GM18526 (cell line): ENCODE results near the gene WNT8B.

Experiments used
- POLR2A ChIP-seq: IDR thresholded peaks from 3 replicates; pipeline ENCODE4 v1.6.1; 2011; ENCODE audit not compliant: insufficient read length; ENCODE audit errors: extremely low read depth

The WNT8B gene

DNA sequence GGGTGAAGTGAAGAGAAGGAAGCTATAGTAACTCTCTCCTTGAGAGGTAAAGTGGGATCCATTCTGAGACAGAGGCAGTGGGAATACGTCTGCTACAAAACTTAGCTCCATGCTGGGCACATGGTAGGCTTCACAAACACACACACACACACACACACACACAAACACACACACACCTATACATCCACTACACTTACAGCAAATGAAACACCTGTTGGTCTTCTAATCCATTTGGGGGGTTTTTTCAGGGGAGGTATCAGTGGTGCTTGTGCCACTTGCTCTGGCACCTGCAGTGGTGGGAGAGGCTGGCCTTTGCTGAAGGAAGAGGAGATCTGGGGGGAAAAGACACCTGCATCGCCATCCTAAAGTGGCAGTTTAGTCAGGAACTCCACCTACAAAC is 42.4 kb downstream of the WNT8B start:
- TF ChIP-seq POLR2A: no peak

- no peak for TF ChIP-seq POLR2A
These were observed 44.0 kb downstream of the WNT8B start for GRCh38 chr10:100506596-100507356.

- no peak for TF ChIP-seq POLR2A
These were observed 44.5 kb downstream of the WNT8B start for GRCh38 chr10:100507357-100507732.

DNA sequence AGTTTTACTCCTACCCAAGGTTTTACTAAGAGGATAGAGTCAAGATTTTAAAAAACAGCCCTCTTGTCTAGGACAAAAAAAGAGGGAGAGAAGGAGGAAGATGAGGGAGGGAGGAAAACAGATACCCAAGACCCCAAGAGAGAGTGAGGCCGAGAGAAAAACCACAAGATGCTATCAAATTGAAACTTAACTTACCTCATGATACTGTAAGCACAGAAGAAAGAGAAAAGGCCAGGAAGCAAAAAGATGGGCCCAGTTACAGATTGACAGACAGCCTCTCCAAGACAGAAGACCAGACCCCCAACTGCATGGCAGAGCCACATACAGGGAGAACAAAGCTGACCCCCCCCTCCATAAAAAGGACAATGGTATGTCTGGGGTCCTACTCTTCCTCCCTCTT is 45.5 kb downstream of the WNT8B start:
- no peak for TF ChIP-seq POLR2A

DNA sequence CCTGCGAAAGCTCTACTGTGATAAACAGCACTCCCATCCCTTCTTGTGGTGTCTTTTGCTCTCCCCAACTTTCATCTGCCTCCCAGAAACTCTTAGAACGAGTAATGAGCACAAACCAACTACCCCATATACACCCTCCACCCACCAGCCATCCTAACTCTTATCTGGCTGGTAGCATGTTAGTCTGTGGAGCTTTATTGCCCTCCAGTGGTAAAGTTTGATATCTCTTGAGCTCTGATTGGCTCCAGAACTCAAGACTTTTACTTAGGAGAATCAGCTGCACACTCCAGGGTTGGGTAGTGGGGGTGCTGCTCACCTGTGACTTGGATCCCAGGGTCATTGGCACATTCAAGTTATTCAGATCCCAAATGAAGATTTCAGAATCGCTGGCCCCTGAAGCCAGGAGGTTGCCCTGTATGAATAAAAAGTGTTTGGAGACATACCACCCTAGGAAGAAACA is 45.9 kb downstream of the WNT8B start:
- no peak for TF ChIP-seq POLR2A

GRCh38 chr10:100509241-100509840 is 46.5 kb downstream of the WNT8B start:
- no peak for TF ChIP-seq POLR2A

DNA sequence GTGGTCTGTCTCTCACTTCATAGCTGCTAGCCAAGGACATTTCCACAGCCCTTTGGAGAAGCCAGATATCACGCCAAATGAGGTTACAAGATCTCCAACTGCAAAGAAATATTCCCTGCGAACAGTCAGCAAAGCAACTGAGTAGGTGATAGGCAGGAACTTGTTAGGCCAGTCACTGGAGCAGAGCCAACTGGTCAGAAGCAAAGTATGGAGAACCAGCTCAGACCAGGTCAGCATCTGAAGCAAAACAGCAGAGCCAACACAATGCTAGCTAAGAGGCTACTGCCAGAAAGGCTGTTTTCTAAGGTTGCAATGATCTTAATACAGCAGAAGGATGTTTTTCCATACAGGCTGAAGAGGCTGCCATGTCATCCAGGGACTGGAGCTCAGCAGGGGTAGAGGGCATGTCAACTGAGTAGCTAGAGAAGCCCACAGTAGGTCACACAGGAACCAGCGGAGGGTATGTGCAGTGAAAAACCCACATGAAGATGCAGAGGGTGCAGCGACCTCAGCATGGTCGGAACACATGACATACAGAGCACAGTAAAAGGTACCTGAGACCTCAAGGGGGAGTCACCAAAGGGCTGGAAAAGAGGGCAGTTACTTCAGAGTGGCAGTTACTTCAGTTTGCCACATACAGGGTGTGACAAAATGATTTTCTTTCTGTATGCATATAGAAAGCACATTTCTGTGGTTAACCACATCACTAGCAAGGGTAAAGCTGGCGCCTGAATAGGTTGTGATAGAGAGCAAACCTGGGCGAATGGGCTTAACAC is 47.9 kb downstream of the WNT8B start:
- no peak for TF ChIP-seq POLR2A

DNA sequence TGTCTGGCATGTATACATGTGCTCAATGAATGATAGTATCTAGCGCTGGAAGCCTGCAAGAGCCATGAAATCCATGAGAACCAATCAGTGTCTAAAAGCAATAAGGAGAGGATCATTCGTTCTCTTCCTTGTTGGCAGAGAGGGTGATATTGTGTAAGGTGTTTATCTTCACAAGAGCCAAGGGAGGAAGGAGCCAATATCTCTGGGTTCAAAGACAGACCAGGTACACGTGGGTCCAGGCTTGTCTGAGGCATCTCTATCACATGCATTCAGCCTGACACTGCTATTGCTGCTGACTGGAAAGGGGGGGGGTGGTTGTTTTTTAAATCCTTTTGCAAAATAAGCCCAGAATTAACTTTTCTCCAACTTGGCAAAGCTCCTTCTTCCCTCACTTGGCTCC is 52.8 kb downstream of the WNT8B start:
- no peak for TF ChIP-seq POLR2A

GRCh38 chr10:100516847-100517246 is 54.0 kb downstream of the WNT8B start:
- no peak for TF ChIP-seq POLR2A

DNA sequence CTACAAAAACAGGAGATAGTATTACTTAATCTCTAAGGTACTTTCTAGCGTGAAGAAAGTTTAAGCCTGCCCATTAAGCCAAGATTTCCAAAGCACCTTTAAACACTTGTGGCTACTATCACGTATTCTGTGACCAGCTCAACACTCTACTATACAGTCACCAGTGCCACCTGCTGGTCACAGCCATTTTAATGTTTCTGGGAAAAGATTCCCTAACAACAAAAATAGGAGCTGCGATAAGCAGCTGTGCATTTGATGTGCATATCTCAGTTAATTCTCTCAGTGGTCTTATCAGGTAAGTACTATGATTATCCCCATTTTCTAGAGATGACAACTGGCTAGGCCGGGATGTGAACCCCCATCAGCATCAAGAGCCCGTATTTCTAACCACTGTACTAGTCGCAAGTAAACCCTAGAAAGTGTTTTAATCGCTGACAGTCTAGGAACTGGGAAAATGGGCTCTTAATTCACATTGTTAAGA is 56.0 kb downstream of the WNT8B start:
- TF ChIP-seq POLR2A: no peak

DNA sequence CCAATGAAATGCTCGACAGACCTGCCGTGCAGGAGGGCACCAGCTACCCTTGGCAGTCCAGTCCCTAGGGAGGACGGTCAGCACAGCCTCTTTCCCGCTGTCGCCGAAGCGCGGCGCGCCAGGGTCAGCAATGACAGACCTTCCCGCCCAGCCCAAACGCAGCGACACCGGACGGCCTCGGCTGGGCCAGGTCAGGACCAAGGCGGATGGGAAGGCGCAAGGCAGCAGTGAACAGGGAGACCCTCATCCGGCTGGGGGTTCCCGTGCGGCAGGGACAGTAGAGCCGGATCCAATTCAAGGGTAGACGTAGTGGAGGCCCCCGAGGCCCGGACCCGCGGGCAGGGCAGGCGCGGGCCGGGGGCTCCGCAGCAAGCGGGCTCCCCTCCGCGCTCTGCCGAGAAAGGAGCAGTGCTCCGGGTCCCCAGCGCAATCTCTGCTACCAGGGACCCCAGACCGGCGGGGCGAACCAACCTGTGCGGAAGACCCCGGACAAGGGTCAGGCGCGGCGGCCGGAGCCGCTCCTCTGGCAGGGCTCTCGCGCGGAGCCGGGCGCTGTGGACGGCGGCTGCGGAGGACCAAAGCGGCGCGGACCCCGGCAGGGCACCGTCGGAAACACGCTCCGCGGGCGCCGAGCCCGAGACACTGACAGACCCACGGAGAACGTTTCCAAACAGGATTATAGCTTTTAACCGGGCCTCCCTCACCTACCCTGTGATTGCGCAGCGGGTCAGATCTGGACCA is 56.7 kb downstream of the WNT8B start, which contains the start of gene SEC31B:
TSS of gene SEC31B (minus strand) at position 551 of the 741 bp plus-strand sequence. CDS start 2,909 bp downstream, outside the sequence.
- no peak for TF ChIP-seq POLR2A

DNA sequence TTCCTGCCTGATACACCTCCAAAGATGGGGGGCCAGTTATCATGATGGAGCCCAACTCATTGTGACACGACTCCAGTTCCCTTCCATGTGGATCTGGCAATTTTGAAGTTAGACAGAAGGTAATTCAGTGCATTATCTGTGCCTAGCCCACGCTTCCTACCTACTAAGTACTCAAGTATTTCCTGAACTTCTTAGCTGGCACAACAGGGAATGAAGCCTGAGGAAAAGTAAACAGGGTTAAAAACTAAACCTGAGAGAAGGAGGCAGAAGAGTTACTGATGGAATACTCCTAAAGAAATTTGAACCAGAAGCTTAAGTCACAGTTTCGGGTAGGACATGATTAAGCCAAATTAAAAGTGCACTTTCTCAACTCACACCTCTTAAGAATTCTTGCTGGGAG is 58.0 kb downstream of the WNT8B start:
- TF ChIP-seq POLR2A: no peak

DNA sequence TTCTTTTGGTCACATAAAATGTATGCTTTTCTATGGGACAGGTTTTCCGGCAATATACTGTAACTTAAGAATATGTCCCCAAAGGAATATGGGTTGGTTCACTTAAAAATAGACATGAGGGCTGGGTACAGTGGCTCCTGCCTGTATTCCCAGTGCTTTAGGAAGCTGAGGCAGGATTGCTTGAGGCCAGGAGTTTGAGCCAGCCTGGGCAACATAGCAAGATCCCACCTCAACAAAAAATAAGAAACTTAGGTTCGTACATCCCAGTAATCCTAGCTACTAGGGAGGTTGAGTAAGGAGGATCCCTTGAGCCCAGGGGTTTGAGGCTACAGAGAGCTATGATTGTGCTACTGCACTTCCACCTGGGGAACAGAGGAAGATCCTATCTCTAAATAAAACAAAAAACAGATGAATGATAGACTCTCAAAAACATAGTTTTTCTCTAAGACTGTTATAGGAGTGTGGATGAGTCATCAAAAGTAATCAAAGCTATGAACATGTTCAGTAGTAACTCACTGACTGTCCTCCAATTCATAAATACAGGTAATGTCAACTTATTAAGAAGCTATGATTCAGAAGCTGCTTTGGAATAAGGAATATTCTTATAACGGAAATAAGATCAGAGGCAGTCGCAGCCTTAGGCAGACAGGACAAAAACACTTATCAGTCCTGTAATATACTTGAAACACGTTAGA is 59.4 kb downstream of the WNT8B start:
- no peak for TF ChIP-seq POLR2A

GRCh38 chr10:100522945-100523344 is 60.1 kb downstream of the WNT8B start:
- no peak for TF ChIP-seq POLR2A
